Sciatic nerve (tissue), 2 donors: ENCODE results near the gene SRMS. TPM values are rescaled to one million over a fixed set of nuclear protein-coding genes. Genes with fewer than 3 reads are reported as not detected.

Experiments
- ATAC-seq: fragments of 200-7000 bp; cut with Tn5 transposase; one replicate; pipeline ENCODE4 v1.9.1; 2020; ENCODE audit warnings: mild to moderate bottlenecking, moderate library complexity
- DNase-seq: peaks from one replicate; pipeline ENCODE4 v3.0.0-alpha.2; 2020; ENCODE audit warnings: low spot score
- intact Hi-C: fragments of 100-400 bp; cut with DNase I; formaldehyde crosslinking; loops from one replicate; pipeline ENCODE4 v1.14.2; 2022
- total RNA-seq: library from RNA; stranded (reverse); fragmentation: NEBNext Ultra II Directional; extraction: Animal tissue kit (Norgen Biotek cat#: 25700); gene quantifications from one replicate; pipeline ENCODE4 v1.2.1, GENCODE V29; 2021
- donor health status: DM: no; HTN: no; CAD: no.
- donor health status: DM: no; HTN: no; CAD: no.

SRMS gene
- total RNA-seq, result not detected

GRCh38 chr20:63547725-63548480, at the start of gene SRMS:
TSS of gene SRMS (minus strand) at chr20:63547749. CDS start at chr20:63547463, 286 bp downstream.
- DNase-seq (no peak), ATAC-seq (no peak)
- intact Hi-C loops, result no loop called here

GRCh38 chr20:63596423-63596822, 48.9 kb upstream of the SRMS start:
- ATAC-seq (no peak), DNase-seq (no peak)
- intact Hi-C loops, result no loop called here

- DNase-seq, result no peak
- ATAC-seq, result no peak
- intact Hi-C loops, result no loop called here
These were observed 48.0 kb upstream of the SRMS start for GRCh38 chr20:63595416-63596127.

- intact Hi-C loops, result no loop called here
These were observed 46.6 kb upstream of the SRMS start for GRCh38 chr20:63594043-63594561.

DNA sequence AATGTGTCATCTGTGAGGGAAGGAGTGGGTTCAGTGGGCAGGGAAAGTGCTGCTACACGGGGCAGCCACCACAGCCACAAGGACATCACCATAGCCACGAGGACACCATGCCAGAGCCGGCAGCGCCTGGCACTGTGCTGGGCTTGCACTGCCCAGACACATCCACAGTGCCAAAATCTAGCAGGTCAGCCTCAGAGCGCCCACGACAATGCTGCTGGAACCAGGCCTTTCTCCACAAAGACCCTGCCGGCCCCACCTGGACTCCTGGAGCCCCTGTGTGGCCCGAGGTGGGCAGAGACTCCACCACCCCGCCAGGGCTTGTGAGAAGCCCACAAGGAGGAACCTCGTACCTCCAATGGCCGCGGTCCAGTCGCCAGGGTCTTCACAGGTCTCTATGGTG, 45.1 kb upstream of the SRMS start:
- intact Hi-C loops, result no loop called here
- no peak for DNase-seq
- ATAC-seq, result no peak

More at GRCh38 chr20:63594043-63594561, 46.6 kb upstream of the SRMS start:
- DNase-seq (no peak), ATAC-seq (peak; percentile 65)

DNA sequence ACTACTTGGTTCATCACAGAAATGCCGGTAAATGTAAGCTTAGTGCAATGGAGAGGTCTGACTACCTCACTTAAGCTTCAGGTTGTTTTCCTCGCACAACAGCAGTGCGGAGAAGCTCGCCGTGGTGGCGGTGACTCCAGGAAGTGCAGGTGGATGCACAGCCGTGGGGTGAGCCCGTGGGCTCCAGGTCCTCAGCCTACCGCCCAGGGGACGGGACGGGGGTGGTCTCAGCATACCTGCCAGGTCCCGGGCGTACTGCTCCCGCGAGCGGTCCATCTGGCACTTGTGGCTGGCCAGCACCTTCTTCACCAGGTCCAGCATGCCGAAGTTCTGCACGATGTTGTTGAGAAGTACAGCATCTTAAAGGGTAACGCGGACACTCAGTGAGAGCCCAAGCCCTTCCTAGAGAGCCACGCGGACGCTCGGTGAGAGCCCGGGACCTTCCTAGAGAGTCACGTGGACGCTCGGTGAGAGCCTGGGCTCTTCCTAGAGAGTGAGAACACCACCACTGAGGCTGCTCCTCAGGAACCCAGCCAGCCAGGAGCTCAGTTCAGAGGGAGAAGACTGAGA, 44.3 kb upstream of the SRMS start:
- intact Hi-C loops, result no loop called here
- DNase-seq, result no peak
- ATAC-seq, result no peak

- DNase-seq (no peak), ATAC-seq (no peak)
- intact Hi-C loops, result no loop called here
These were observed 43.6 kb upstream of the SRMS start for GRCh38 chr20:63591147-63591533.

- ATAC-seq, result no peak
- intact Hi-C loops, result no loop called here
- DNase-seq, result no peak
These were observed 42.9 kb upstream of the SRMS start for GRCh38 chr20:63590218-63591146.

- ATAC-seq, result no peak
These were observed 42.0 kb upstream of the SRMS start for GRCh38 chr20:63589261-63590217.

DNA sequence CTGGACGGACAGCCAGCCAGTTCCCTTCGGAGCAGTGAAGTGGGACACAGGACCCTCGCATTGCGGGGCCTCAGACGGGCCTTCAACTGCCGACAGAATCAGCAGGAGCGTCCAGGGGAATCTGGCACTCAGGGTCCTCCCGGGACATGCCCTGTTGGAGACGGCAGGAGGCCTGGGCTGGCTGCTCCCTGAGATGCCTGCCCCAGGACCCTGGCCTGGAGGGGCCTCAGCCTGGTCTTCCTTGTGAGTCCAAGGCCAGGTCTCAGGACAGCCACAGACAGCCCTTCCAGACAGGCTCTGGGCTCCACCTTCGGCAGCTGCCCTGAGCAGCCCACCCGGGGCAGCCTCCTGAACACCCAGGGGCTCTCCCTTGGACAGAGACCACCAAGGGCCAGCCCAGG, 41.1 kb upstream of the SRMS start:
- peak; percentile 27 for ATAC-seq
- intact Hi-C loops, result no loop called here
- no peak for DNase-seq

More at GRCh38 chr20:63589261-63590217, 42.0 kb upstream of the SRMS start:
- intact Hi-C loops, result no loop called here
- DNase-seq, result no peak

GRCh38 chr20:63587776-63588591, 40.4 kb upstream of the SRMS start:
- no peak for DNase-seq
- intact Hi-C loops, result no loop called here
- peak; percentile 42 for ATAC-seq

- ATAC-seq (no peak), DNase-seq (no peak)
- intact Hi-C loops, result no loop called here
These were observed 39.7 kb upstream of the SRMS start for GRCh38 chr20:63587256-63587655.

DNA sequence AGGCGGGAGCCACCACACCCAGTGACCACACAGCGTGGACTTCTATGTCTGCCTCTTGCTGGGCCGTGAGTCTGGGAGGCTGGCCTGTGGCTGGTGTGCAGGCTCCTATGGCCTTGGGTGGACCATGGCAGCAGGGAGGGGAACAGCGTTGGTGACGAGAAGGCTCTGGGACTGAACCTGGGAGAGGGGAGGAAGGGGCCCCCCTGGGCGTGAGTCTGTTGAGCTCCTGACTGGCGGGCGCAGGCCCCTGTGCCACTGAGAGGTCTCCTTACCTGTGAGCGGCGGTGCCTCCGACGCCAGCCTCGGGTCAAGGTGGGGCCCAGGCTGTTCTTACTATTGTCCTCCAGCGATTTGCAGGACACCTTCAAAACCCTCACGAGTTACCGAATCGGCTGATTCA, 39.2 kb upstream of the SRMS start:
- ATAC-seq (no peak), DNase-seq (no peak)
- intact Hi-C loops, result no loop called here

- intact Hi-C loops, result no loop called here
- no peak for ATAC-seq
- no peak for DNase-seq
These were observed 38.3 kb upstream of the SRMS start for GRCh38 chr20:63585616-63586565.

DNA sequence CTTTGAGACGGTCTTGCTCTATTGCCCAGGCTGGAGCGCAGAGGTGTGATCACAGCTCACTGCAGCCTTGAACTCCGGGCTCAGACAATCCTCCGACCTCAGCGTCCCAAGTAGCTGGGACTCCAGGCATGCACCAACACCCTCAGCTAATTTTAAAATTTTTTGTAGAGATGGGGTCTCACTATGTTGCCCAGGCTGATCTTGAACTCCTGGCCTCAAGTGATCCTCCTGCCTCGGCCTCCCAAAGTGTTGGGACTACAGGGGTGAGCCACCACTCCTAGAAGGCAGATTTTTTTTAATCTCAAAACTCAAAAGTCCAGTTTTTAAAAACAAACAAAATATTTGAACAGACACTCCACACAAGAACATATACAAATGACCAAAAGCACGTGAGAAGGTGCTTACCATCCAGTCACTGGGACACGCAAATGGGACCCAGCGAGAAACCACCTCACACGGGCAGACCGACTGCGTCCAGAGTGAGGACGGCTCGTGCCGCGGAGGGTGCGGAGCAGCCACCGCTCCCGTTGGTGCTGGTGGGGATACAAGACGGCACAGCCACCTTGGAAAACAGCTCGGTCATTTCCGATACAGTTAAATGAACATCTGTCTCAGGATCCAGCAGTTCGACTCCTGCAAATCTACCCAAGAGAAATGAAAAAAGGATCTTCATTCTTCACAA, 35.0 kb upstream of the SRMS start:
- DNase-seq, result no peak
- intact Hi-C loops, result no loop called here
- peak; percentile 6 for ATAC-seq
